ENCODE data around the gene PPP1R1B. TPM values are rescaled to one million over a fixed set of nuclear protein-coding genes. Genes with fewer than 3 reads are reported as not detected.
A peak's percentile ranks its signal among the peaks of the same experiment; 100 is the strongest.

The PPP1R1B gene
- total RNA-seq, 2 experiments from 2014 or later: not detected

DNA sequence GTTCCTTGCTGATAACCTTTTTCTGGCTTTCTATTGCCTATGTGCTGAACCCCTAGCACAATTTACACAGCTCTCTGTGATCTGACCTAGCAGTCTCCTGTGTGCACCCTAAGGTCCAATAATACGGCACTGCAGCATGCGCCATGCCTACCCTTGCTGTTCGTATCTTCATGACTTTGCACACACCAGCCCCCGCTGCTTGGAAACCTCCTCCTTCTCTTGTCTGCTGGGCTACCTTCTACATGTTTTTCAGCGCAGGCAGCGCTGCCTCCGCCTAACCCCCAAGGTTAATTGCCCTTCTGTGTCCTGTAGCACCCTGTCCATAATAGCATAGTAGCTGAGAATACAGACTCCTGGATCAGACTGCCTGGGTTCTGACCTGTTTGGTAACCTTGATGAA is 11.6 kb downstream of the PPP1R1B start:
- intact Hi-C loops (cut with micrococcal nuclease): loop anchor here (10.0 kb wide), 1 partner anchor 226 kb away; the partner anchor contains the start of genes IKZF3 and ZPBP2
- POLR2A ChIA-PET: interaction anchor here (1.0 to 1.6 kb wide), 8 partner anchors 13 to 288 kb away, joined by 3 to 5 read pairs (median 4); no protein-coding TSS in a partner anchor
- H3K36me3 Mint-ChIP-seq (ENCODE audit: low read depth): peaks cover 5% of the 10 kb centered on the region
- peaks cover 56% of the 10 kb centered on the region for H3K4me1 Mint-ChIP-seq (ENCODE audit: low read depth)
- no peak for ATAC-seq
- TF ChIP-seq, protein P1, sequence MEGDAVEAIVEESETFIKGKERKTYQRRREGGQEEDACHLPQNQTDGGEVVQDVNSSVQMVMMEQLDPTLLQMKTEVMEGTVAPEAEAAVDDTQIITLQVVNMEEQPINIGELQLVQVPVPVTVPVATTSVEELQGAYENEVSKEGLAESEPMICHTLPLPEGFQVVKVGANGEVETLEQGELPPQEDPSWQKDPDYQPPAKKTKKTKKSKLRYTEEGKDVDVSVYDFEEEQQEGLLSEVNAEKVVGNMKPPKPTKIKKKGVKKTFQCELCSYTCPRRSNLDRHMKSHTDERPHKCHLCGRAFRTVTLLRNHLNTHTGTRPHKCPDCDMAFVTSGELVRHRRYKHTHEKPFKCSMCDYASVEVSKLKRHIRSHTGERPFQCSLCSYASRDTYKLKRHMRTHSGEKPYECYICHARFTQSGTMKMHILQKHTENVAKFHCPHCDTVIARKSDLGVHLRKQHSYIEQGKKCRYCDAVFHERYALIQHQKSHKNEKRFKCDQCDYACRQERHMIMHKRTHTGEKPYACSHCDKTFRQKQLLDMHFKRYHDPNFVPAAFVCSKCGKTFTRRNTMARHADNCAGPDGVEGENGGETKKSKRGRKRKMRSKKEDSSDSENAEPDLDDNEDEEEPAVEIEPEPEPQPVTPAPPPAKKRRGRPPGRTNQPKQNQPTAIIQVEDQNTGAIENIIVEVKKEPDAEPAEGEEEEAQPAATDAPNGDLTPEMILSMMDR (IDR thresholded peaks at IDR 0.05): no peak
- H3K27me3 Mint-ChIP-seq: no peaks in the 10 kb centered on the region
- CTCF ChIA-PET: interaction anchor here (0.7 to 9.3 kb wide), 7 partner anchors 10 to 92 kb away, joined by 3 to 224 read pairs (median 7); partner anchors contain the start of genes MIEN1 and PNMT
- DNase-seq: no peak
- peak overlapping the region; percentile 87 for H3K27ac Mint-ChIP-seq
- no peaks in the 10 kb centered on the region for H3K9me3 Mint-ChIP-seq
- peak overlapping the region; percentile 90 for H3K4me3 Mint-ChIP-seq

DNA sequence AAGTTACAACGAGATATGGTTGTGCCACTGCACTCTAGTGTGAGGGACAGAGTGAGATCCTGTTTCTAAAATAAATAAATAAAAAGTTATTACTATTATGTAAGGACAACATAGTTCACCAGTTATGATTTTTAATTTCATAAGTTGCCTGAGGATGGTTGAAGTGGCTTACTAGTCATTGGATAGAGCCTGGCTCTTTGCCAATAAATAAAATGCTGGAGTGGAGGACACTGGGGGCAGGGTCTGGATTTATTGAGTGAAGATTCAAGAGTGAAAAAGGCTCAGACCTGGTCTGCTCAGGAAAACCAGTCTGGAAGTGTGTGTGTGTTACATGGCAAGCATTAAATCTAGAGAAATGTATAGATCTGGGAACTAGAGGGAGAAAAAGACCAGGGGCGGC is 12.3 kb downstream of the PPP1R1B start:
- DNase-seq (no peak), ATAC-seq (no peak)
- no peaks in the 10 kb centered on the region for H3K9me3 Mint-ChIP-seq
- ChIA-PET CTCF (interaction anchor here (1.3 to 11.1 kb wide), 5 partner anchors 14 to 115 kb away, joined by 3 to 111 read pairs (median 11); partner anchors contain the start of genes MIEN1, PNMT and PPP1R1B), POLR2A (interaction anchor here (0.7 to 1.6 kb wide), 3 partner anchors 17 to 287 kb away, joined by 3 to 5 read pairs (median 3); no protein-coding TSS in a partner anchor)
- intact Hi-C loops (cut with micrococcal nuclease): loop anchor here (10.0 kb wide), 1 partner anchor 226 kb away; the partner anchor contains the start of genes IKZF3 and ZPBP2
- H3K27ac Mint-ChIP-seq: no peak overlapping the region
- peaks cover 5% of the 10 kb centered on the region for H3K36me3 Mint-ChIP-seq (ENCODE audit: low read depth)
- H3K4me3 Mint-ChIP-seq: no peak overlapping the region
- TF ChIP-seq, protein P1 (IDR thresholded peaks at IDR 0.05): no peak
- no peaks in the 10 kb centered on the region for H3K27me3 Mint-ChIP-seq
- peaks cover 62% of the 10 kb centered on the region for H3K4me1 Mint-ChIP-seq (ENCODE audit: low read depth)

DNA sequence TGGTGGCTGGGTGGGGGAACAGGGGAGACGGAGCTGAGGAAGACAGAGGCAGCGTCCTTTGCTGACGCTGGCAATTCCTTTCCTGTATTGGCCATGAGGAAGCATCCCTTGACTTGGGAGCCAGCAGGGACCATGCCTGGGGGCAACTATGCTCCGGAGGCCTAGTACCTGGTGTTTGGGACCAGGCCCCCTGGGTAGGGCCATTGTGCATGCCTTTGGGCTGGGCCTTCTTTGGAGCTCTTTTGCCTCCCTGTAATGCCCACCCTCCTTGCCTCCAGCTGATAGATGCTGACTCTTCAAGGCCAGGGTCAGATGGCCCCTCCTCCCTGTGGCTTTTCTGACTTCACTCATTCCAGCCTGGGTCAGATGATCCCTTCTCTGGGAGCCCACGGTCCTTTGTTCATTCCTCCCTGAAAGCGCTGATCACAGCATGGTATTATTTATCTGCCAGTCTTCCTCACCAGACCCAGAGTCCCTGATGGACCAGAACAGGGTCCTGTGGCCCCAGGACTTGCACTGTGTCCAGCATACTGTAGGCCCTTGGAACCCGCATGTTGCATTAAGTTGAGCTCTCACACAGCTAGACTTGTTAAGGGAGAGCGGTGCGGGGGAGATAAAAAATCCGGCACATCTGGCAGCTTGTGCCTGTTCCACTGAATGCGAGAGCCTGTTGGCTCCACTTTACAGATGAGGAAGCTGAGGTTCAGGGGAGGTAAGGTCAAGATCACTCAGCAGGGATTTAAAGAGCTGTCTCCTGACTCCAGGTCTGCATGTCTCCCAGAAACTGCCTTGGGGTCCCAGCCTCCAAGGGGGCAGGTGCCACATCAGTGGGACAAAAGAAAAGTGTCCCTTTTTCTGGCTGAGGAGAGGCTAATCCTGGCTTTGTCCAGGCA is 13.1 kb downstream of the PPP1R1B start:
- no peak overlapping the region for H3K4me3 Mint-ChIP-seq
- intact Hi-C loops (cut with micrococcal nuclease): loop anchor here (10.0 kb wide), 1 partner anchor 225 kb away; the partner anchor contains the start of genes IKZF3 and ZPBP2
- TF ChIP-seq, protein P1 (IDR thresholded peaks at IDR 0.05): no peak
- ChIA-PET CTCF (interaction anchor here (1.3 to 11.1 kb wide), 5 partner anchors 13 to 114 kb away, joined by 3 to 111 read pairs (median 11); partner anchors contain the start of genes MIEN1, PNMT and PPP1R1B), POLR2A (interaction anchor here (0.7 to 1.2 kb wide), 2 partner anchors 40 to 286 kb away, joined by 3 read pairs; no protein-coding TSS in a partner anchor)
- DNase-seq: no peak
- peaks cover 63% of the 10 kb centered on the region for H3K4me1 Mint-ChIP-seq (ENCODE audit: low read depth)
- H3K27me3 Mint-ChIP-seq: no peaks in the 10 kb centered on the region
- peaks cover 5% of the 10 kb centered on the region for H3K36me3 Mint-ChIP-seq (ENCODE audit: low read depth)
- H3K27ac Mint-ChIP-seq: peak overlapping the region; percentile 13
- no peak for ATAC-seq
- no peaks in the 10 kb centered on the region for H3K9me3 Mint-ChIP-seq

DNA sequence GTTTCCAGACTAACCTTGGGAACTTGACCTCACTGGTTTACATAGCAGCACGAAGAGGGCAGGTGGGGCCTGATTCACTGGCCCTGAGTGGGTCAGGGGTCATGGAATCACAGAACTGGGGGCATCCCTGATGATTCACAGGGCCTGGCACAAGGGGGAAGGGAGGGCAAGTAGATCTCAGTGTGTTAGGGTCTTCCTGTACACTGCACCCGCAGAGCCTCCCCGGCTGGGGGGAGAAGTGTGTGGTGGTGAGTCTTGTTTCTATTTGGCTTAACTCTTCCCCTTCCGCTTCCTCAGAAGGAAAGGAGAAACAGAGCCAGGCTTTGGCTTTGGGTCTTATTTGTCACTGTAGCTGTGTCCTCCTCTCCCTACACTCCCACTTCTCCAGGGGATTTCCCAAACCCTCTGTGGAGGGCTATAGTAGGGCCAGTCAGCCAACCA is 13.9 kb downstream of the PPP1R1B start:
- TF ChIP-seq, protein P1 (IDR thresholded peaks at IDR 0.05): no peak
- intact Hi-C loops (cut with micrococcal nuclease): no loop called here
- Mint-ChIP-seq H3K4me1 (ENCODE audit: low read depth) (peaks cover 64% of the 10 kb centered on the region), H3K27ac (peak overlapping the region; percentile 73), H3K36me3 (ENCODE audit: low read depth) (peaks cover 5% of the 10 kb centered on the region), H3K4me3 (no peak overlapping the region), H3K27me3 (no peaks in the 10 kb centered on the region), H3K9me3 (no peaks in the 10 kb centered on the region)
- POLR2A ChIA-PET: no interaction called here
- ATAC-seq: no peak
- CTCF ChIA-PET: interaction anchor here (1.3 to 11.1 kb wide), 3 partner anchors 12 to 113 kb away, joined by 3 to 111 read pairs (median 58); partner anchors contain the start of gene PPP1R1B
- peak; percentile 30 for DNase-seq

All from activated CD8-positive, alpha-beta T cell treated with anti-CD3 and anti-CD28 coated beads for 36 hours (primary cell).